Kidney (tissue), 14 donors: ENCODE data around the gene TOX4. TPM values are rescaled to one million over a fixed set of nuclear protein-coding genes. Genes with fewer than 3 reads are reported as not detected.

Experiments used
- DNase-seq, 5 donors: peaks; one replicate each; pipeline ENCODE4 v3.0.0-alpha.2; 2013 to 2020
- FAIRE-seq: peaks from 2 replicates; lab custom pipeline; 2012; peaks lifted over from hg19 to GRCh38; lab: Jason Lieb, UNC
- H3K27ac ChIP-seq, 2 donors: one replicate each; pipeline ENCODE4 v1.7.0; 2013; ENCODE audit warnings: low read depth in 2 of 2, low read length in 2 of 2, inconsistent platforms in 1 of 2
- H3K27me3 ChIP-seq: one replicate; pipeline ENCODE4 v1.7.1; 2013; ENCODE audit warnings: low read length, inconsistent platforms; ENCODE audit not compliant: control insufficient read depth, insufficient read depth
- H3K36me3 ChIP-seq, 3 donors: one replicate each; pipeline versions ENCODE4 v1.7.0 to v1.7.1; 2013; ENCODE audit warnings: low read length in 3 of 3, control low read depth in 1 of 3, inconsistent platforms in 1 of 3; ENCODE audit not compliant: insufficient read depth in 3 of 3, control insufficient read depth in 2 of 3
- H3K4me1 ChIP-seq, 3 donors: one replicate each; pipeline versions ENCODE4 v1.7.0 to v1.7.1; 2013; ENCODE audit warnings: low read length in 3 of 3, inconsistent platforms in 1 of 3, low read depth in 1 of 3; ENCODE audit not compliant: control insufficient read depth in 2 of 3, insufficient read depth in 2 of 3
- H3K4me3 ChIP-seq, 3 donors: one replicate each; pipeline versions ENCODE4 v1.7.0 to v1.8.1; 2013; ENCODE audit warnings: low read length in 3 of 3, control low read depth in 1 of 3, inconsistent platforms in 1 of 3
- H3K9ac ChIP-seq, 3 donors: one replicate each; pipeline versions ENCODE4 v1.7.0 to v1.7.1; 2013; ENCODE audit warnings: low read length in 3 of 3, control low read depth in 1 of 3, inconsistent platforms in 1 of 3
- H3K9me3 ChIP-seq, 3 donors: one replicate each; pipeline versions ENCODE4 v1.7.0 to v1.7.1; 2013; ENCODE audit warnings: low read length in 3 of 3, control low read depth in 1 of 3, inconsistent platforms in 1 of 3; ENCODE audit not compliant: control insufficient read depth in 2 of 3, insufficient read depth in 1 of 3
- CTCF ChIP-seq: IDR thresholded peaks from 3 replicates; pipeline ENCODE4 v1.5.1; 2012; ENCODE audit warnings: mild to moderate bottlenecking, moderate library complexity, borderline replicate concordance; ENCODE audit not compliant: insufficient read depth; ENCODE audit errors: extremely low read depth
- intact Hi-C: fragments of 100-400 bp; cut with DNase I; formaldehyde crosslinking; loops from one replicate; pipeline ENCODE4 v1.11.1; 2022
- polyA plus RNA-seq: library from polyadenylated mRNA; stranded (reverse); fragments of 350-450 nt; fragmentation: Illumina TruSeq; extraction: RNeasy Lipid Tissue Mini Kit (QIAGEN cat#74804); gene quantifications from one replicate; pipeline ENCODE4 v1.2.3, GENCODE V29; 2014; ENCODE audit warnings: low read depth, low replicate concordance; ENCODE audit not compliant: insufficient read depth
- total RNA-seq: library from RNA; stranded (reverse); fragmentation: NEBNext Ultra II Directional; extraction: Animal tissue kit (Norgen Biotek cat#: 25700); gene quantifications from one replicate; pipeline ENCODE4 v1.2.1, GENCODE V29; 2021
- donor health status: control.
- donor health status: control.
- donor health status: control.
- donor health status: control.
- donor health status: control.
- donor health status: DM: yes; HTN: yes; CAD: no.
- donor health status: Normal renal cell carcinoma (clear cell type).

The TOX4 gene
- total and polyA plus RNA-seq, 2 donors from 2014 or later, result 31.0 to 75.9 TPM

- intact Hi-C loops, result no loop called here
Observed at GRCh38 chr14:21503376-21503775, 26.4 kb downstream of the TOX4 start.

GRCh38 chr14:21505012-21505553 lies 28.1 kb downstream of the TOX4 start:
- H3K9ac ChIP-seq, result no peak overlapping the region
- H3K27ac ChIP-seq, result no peak overlapping the region
- no peaks in the 10 kb centered on the region for H3K9me3 ChIP-seq
- DNase-seq (no peak), FAIRE-seq (no peak)
- no peaks in the 10 kb centered on the region for H3K27me3 ChIP-seq
- H3K4me1 ChIP-seq, result peaks cover 3 to 7% (median 4%) of the 10 kb centered on the region in 3 donors
- intact Hi-C loops, result no loop called here
- H3K4me3 ChIP-seq, result no peak overlapping the region
- TF ChIP-seq CTCF, result no peak
- H3K36me3 ChIP-seq, result peaks cover 4 to 33% (median 20%) of the 10 kb centered on the region in 3 donors

More at GRCh38 chr14:21503376-21503775, 26.4 kb downstream of the TOX4 start:
- H3K27me3 ChIP-seq, result no peaks in the 10 kb centered on the region
- H3K9me3 ChIP-seq, result no peaks in the 10 kb centered on the region
- H3K4me1 ChIP-seq, result no peaks in the 10 kb centered on the region
- no peak for DNase-seq
- H3K4me3 ChIP-seq, result no peak overlapping the region
- no peak overlapping the region for H3K9ac ChIP-seq
- peaks cover 7 to 39% (median 30%) of the 10 kb centered on the region in 3 donors for H3K36me3 ChIP-seq
- TF ChIP-seq CTCF, result no peak
- no peak for FAIRE-seq
- no peak overlapping the region for H3K27ac ChIP-seq

- H3K27ac ChIP-seq, result no peak overlapping the region
- H3K9ac ChIP-seq, result no peak overlapping the region
- peaks cover 3 to 8% (median 7%) of the 10 kb centered on the region in 3 donors for H3K4me1 ChIP-seq
- DNase-seq (no peak), FAIRE-seq (no peak)
- peaks cover 0 to 26% (median 13%) of the 10 kb centered on the region in 3 donors for H3K36me3 ChIP-seq
- H3K27me3 ChIP-seq, result no peaks in the 10 kb centered on the region
- H3K4me3 ChIP-seq, result no peak overlapping the region
- no peak for TF ChIP-seq CTCF
- H3K9me3 ChIP-seq, result no peaks in the 10 kb centered on the region
- intact Hi-C loops, result no loop called here
Observed at GRCh38 chr14:21506557-21506956, 29.6 kb downstream of the TOX4 start.
